ENCODE results near the gene PRKACG. TPM values are rescaled to one million over a fixed set of nuclear protein-coding genes. Genes with fewer than 3 reads are reported as not detected.

Gene PRKACG
- total and polyA plus RNA-seq, 2 of the 8 experiments (the other 6 are each of a cell fraction or from before 2014, with no cell fraction given): not detected

DNA sequence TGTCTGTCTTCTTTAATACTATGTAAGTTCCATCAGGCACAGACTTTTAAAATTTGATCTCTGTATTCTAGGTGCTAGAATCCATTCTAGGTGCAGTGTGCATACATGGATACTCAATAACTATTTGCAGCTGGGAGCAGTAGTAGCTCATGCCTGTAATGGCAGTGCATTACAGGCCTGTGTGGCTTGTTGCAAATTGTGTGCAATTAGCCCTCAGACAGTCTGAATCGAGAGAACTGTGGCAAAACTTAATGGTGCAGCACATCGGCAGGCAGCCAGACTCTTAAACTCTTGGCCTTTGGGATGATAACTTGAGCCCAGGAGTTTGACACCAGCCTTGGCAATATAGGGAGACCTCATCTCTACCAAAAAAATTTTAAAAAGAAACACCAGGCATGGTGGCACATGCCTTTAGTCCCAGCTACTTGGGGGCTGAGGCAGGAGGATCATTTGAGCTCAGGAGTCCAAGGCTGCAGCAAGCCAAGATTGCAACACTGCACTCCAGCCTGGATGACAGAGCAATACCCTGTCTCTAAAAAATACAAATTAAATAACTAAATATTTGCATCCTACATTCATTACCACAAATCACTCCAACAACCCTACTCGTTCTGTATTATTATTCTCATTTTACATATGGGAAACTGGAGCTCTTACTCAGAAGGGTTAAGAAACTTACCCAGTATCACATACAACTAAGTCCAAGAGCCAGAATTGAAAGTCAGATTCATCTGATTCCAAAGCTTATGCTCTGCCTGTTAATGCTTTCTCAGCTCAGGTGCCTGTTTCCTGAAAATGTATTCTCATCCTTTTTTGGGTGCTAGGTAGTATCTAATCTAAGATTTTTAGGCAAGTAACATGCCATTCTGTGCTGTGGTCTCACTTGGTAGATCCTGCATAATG, 30.1 kb downstream of the PRKACG start (continued):
- TF ChIP-seq BCL11A (IDR thresholded peaks at IDR 0.05; ENCODE audit: low read depth in 2 of 2, low read length in 2 of 2): no peak

All from H1 (cell line).